Stimulated activated CD4-positive, alpha-beta T cell treated with anti-CD3 and anti-CD28 coated beads, Interleukin-1b, Interleukin-23, amount 100 ng/mL, for 1 hour (primary cell): ENCODE results near the gene RBM17.
"Not testable (repeated sequence)": the region's sequence is repeated elsewhere in the genome, so short reads cannot be mapped to it uniquely, and the experiment has no call there.

Source experiments
- DNase-seq, 2 donors: peaks; one replicate each; pipeline ENCODE4 v3.0.0-alpha.2; 2020; ENCODE audit warnings: low read depth in 2 of 2

The RBM17 gene, protein sequence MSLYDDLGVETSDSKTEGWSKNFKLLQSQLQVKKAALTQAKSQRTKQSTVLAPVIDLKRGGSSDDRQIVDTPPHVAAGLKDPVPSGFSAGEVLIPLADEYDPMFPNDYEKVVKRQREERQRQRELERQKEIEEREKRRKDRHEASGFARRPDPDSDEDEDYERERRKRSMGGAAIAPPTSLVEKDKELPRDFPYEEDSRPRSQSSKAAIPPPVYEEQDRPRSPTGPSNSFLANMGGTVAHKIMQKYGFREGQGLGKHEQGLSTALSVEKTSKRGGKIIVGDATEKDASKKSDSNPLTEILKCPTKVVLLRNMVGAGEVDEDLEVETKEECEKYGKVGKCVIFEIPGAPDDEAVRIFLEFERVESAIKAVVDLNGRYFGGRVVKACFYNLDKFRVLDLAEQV

DNA sequence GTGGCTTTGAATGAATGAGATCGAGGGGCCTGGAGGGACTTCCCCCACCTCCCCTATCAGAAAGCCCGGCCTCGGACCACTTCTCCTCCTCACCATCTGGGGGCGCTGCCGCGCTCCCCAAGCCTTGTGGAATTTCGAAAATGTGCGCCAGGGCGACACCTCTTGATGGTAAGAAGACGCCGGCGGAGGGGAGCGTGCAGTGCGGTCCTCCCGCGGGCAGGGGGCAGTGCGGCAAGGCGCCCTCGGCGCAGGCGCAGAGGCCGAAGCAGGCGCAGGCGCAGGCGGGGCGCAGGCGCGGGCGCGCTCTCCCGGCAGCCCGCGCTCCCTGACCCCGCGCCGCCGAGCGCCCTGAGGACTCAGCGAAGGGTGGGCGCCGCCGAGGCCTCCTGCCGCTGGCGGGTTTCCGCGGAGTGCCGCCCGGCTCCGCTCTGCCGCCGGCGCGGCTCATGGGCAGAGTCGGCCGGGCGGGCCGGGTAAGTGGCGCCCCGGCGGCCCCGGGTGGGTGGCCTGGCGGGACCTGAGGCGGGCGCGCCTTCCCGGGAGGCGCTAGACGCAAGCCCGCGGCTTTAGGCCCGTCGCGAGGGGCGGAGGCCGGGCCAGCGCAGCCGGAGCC is at the start of gene RBM17:
Gene RBM17, plus strand, starts transcription at position 314 of the 613 bp plus-strand sequence. CDS start 8,032 bp downstream, outside the sequence.
- DNase-seq, result peak; percentile 94 to 96

DNA sequence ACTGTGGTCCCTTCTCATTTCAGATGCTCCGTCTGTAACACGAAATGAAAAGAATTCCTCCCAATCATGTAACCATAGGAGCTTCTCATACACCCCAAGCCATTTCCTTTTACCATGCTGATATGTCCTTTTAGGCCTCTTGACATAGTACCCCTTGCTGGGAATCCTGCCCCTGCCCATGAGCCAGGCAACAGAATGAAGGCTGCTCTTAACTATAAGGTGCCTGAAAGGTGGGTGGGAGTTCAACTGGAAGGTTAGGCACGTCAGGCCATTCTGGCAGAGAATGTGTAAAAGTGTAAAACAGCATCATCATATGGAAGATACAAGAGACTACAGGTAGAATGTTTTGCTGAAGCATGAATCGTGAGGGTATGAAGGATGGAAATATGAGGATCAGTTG is 49.1 kb upstream of the RBM17 start:
- no peak for DNase-seq

DNA sequence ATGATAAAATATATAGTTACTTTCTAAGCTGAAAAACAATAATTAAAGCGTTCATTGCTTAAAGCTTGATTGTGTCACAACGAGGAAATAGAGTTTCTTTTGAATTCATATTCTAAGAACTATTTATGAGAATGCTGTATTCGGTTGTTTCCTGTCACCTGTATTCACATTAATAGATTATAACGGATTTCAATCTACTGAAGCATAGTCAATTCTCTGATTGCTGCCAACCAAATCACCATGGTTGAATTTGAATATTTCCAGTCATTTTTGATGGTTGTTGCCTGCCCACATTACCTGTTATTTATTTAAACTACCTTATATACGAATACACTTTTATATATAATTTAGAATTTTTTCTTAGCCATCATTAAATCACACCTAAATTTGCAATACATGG is 48.6 kb upstream of the RBM17 start:
- DNase-seq, result no peak

DNA sequence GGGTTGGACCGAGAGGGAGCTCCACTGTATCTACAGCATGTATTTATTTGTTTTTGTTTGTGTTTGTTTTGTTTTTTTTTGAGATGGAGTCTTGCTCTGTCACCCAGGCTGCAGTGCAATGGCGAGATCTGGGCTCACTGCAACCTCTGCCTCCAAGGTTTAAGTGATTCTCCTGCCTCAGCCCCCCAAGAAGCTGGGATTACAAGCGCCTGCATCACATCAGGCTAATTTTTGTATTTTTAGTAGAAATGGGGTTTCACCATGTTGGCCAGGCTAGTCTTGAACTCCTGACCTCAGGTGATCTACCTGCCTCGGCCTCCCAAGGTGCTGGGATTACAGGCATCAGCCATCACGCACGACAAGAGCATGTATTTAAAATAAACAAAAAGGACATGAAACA is 45.5 kb upstream of the RBM17 start:
- DNase-seq, result not testable (repeated sequence)

DNA sequence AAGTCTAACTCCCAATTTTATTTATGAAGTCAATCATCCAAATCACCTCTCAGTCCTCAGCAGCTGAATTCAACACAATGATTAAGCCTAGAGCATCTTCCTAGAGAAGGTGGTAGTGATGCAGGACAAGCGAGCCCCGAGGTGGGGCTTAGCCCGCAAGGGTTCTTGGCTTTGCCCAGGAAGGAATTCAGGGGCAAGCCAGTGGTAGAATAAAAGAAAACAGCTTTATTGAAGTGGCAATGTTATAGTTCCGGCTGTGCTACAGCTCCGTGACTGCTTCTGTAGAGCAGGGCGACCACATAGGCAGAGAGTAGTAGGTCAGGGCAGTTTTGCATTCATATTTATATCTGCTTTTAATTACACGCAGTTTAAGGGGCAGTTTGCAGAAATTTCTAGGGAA is 44.8 kb upstream of the RBM17 start:
- DNase-seq, result no peak

DNA sequence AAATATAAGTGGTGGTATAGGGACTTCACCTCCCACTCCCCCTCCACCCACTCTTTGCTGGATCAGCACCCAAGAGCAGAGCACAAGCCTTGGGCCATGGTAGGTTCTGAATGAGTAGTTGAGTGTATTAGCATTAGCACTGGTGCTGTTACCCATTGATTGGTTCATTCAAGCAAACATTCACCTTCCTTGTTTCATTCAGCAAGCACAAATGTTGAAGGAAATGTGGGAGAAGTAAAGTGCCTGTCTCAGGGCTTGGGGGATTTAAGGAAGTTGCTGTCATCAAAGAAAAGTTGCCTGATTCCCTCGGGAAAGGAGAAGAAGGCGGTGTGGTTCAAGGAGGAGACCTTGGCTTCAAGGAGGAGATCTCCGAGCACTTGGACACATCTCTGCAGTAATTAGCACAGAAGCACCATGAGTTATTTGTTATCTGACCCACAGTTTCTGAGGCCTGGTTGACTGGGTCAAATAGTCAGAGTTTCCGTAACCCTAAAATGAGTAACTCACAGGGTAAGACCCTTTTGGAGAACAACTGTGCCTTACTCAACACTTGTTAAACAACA is 44.0 kb upstream of the RBM17 start:
- DNase-seq, result no peak

DNA sequence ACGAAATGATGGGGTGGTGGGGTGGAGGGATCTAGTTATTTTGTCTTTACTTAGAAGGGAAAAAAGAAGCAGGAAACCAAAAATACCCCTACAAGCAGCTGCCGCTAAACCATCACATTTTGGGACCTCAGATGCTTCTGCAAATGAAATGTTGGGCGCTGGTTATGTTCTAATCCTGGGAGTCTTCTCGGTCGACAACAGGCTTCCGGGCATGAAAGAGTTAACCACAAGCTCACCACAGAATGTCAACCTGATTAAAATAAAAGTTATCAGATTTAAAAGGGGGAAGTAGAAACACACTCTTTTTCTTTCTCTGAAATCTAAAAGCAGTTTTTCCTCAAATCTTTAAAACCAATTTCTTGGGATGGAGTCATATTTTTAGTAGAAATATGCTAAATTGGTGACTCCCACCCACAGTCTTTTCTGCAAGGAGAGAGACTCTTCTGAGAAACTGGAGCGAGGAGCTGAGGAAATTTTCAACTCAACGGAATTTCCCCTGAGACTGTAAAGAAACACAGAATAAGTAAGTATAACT is 43.5 kb upstream of the RBM17 start:
- DNase-seq, result no peak

DNA sequence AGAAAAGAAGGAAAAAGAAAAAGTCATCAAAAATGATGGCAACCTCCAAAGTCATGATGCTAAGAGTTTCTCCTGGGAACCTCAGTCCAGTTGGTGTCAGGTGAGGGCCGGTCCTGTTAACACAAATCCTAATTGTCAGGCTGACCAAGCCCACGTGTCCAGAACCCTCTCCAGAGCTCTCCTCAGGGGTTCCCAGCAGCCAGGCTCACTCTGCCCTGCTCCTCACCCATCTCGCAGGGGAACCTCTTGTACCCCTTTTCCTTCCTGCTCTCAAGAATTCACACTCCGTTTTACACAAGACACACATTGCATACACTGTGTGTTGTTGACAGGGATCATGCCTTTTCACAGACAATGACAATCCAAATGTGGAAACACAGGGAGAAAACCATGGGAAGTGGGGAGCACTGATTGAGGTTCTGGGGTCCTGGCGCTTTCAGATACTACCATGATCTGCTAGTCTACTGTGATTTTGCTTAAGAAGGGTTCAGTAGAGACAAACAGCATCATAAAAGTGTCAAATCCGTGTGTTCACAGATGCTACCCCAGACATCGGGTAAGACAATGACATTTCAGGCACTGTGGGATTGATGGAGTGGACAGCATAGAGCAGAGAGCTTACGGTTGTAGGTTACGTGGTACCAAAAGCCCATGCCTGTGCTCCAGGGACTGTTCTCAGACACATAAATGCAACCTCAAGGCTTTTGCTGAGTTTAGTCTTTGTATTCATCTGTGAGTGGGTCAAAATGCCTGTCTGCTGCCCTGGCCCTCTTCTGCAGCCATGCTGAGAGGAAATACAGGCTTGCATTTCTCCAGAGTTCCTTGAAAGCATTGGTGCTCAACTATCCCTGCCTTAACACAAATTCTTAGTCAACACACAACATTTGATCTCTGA is 42.7 kb upstream of the RBM17 start:
- DNase-seq, result no peak

DNA sequence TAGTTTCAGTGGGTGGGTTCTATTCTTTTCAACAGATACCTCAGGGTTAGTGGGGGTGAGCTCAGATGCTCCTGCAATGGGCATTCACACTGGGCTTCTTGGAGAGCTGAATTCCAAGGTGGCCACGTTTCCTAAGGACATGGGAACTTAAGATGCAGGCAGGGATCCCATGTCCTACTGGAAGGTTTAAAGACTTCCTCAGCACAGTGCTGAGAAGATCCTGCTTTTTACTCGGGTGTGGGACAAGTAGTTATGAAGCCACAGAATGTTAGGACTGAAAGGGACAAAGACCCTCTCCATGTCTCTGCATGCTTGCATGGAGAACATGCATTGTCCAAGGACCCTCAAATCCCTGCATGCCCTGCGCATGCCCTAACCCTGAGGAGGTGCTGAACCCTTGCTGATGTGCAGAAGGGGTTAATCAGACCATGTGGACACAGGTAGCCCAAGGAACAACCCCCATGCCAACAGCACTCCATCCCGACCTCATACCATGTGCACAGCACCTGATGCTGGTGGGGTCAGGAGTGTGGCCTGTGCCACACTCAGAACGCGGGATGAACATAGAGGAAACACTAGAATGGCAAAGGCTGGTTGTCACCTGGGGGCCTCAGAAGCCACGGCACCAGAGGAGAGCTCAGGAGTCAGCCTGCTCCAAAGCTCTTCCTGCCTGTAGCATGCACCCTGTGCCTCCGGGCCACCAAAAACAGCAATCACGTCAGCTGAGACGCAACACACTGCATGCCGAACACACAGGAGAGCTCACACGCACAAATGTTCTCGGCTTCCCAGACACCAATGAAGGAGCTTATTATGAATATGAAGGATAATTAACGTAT is 41.8 kb upstream of the RBM17 start:
- no peak for DNase-seq

DNA sequence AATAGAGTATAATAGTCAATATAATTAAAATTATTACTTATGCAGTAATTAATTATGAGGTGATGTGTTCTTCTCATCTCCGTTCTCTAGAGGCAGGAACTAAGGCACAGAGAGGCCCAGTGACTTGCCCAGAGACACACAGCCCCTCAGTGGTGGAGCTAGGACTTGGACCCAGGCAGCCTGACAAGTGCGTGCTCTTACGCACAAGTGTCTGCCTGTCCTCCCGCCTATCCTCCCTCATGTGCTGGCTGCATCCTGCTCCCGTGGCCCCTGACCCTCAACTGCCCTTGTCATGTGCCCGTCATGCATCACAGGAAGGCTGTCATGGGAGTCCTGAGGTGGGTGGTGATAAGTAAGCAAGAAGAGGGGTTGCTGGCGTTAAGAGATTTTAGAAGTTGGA is 41.0 kb upstream of the RBM17 start:
- DNase-seq, result no peak

DNA sequence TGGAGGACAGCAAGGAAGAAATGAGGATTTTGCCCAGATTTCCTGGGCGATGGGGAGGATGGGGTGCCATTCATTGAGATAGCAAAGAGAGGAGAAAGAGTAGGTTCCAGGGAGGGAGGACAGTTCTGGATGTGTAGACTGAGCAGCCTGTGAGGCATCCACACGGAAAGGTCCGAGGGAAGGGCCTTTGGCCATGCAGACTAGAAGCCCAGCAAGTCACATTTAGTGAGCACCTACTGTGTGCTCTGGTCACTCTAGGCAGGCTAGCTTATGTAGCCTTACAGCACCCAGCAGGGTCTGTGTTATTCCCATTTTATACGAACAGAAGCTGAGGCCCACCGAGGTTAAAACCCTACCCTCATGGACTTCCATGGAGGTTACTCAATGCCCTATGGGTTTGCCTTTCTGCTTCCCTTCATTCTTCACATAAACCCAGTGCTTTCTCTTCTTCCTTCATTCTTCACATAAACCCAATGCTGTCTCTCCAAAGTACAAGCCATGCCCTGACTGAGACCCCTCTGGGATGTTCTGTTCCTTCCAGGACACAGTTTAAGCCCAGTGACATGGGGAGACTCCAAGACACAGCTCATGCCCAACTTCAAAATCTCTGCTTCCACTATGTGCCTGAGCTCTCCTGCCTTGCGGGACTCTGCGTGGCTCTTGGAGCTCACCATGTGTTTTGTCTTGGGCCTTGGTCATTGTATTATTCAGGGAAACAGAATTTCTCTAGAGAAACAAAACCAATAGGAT is 40.4 kb upstream of the RBM17 start:
- no peak for DNase-seq

DNA sequence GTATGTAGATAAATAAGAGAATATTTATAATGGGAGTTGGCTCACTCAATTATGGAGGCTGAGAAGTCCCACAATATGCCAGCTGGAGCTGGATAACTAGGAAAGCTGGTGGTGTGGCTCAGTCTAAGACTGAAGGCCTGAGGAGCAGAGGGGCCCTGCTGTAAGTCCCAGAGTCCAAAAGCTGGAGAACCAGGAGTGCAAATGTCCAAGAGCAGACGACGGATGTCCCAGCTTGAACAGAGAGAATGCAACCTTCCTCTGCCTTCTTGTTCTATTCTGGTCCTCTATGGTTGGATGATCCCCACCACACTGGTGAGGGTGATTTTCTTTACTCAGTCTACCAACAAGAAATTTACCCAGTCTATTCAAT is 39.8 kb upstream of the RBM17 start:
- no peak for DNase-seq

DNA sequence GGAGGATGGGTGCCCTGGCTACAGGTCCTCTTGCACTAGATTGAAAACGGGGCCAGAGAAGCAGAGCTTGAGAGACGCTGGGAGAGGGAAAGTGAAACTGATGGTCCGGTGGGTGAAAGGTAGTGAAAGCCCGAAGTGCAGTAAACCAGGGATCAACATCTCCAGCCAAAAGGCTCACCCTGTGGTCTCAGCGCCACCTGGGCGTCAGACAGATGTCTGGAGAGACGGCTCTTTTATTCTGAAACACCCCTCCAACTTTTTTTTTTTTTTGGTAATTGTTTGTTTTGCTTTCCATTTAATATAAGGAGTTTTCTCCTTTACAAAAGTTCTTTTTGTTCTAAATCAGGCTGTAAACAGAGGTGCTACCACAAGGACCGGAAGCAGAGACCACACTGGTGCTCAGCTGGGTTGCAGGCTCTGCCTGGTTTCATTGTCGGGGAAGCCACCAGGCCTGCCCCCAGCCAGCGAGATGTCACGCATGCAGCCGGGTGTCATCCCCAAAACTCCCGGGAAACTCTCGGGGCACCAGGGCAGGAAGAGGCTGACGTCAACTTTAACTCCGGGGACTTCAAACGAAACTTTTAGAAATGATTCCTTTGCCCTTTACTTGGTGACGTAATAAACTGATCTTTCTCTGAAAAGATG is 37.9 kb upstream of the RBM17 start:
- DNase-seq, result peak; percentile 62 to 70

DNA sequence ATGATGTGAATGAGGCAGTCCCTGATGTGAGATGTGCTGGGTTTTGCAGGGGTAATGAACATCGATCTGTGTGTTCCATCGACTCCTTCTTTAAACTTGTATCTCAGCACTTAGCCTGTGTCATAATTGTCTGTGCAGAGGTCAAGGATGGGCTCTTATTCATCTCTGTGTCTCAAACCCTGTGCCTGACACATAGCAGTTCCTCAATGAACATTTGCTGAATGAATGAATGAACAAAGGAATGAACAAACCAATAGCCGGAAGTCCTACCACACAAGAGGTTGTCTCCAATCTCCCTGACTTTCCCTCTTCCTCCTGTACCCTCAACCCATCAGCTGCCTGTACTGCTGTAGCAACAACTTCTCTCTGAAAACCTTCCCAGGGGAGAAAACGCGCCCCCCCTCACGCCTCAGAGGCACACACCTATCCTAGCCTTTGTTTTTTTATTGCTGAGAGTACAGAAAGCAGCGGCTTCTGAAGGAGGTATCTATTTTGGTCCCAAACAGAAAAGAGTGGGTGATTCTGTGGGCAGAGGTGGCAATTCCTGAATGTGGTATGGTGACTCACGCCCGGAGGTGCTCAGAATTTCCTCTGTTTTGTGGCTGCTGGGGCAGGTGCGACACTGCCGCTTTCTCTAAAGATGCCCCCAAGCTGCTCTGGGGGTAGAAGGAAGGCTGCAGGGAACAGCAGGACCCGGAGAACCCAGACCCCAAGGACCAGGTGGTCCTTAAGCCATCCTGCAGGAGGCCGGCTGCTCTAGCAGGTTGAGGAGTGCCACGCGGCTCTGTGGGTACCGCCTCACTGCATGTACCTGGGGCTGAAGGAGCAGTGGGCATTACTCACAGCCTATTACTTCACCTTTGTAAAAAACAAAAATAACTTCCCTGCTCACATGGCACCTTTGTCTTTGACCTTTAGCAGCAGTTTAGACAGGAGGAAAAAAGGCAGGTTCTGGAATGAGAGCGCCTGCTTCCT is 36.3 kb upstream of the RBM17 start:
- DNase-seq, result peak in 1 of 2 donors; percentile 45

DNA sequence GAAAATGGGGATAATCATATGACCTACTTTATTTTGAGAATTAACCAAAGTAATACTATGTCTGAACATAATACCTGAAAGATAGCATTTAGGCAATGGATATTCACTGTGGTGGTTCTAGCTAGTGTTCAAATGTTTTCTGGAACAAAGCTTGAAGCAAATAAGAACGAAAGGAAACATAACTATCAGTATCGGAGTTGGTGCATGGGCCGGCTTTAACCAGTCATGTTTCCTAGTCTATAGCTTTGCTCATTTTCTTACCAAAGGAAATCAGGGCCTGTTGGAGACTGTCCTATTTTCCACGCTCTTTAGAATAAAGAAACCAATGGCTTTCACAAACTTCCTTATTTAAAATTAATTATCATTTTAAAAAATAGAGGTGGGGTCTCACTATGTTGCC is 35.5 kb upstream of the RBM17 start:
- DNase-seq, result no peak

DNA sequence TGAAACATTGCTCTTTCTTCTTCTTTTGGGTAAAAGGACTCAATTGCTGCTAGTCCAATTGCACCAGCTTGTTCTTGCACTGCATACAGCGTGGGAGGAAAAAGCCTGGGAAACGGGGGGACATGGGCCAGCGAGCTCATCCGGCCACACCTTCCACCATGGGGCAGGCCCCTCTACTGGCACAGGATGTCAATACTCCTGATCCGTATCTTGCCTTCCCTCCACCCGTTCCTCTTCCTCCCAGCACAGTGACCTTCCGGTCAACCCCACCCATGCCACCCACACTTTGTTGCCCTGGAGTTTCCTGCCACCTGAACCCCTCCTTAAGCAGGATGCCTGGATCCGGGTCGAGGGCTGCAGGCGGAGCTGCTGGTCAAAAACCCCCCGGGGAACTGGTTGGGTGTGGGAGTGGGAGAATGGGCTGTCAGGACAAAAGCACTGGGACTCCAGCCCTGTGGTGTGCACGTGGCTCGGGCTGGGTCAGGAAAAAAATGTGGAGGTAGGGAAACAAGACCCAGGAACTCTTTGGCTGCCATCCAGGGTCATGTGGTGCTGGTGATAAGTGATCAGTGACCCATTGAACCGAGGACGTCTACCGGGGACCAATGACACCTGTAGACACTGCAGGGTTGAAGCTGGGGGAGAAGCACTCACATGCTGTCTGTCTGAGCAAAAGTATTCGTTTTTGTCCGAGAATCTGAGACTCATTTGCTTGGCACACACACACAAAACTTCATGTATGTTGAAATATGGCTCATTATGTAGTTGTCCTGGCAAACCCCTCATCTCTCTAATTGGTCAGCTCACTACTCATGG is 34.8 kb upstream of the RBM17 start:
- no peak for DNase-seq

DNA sequence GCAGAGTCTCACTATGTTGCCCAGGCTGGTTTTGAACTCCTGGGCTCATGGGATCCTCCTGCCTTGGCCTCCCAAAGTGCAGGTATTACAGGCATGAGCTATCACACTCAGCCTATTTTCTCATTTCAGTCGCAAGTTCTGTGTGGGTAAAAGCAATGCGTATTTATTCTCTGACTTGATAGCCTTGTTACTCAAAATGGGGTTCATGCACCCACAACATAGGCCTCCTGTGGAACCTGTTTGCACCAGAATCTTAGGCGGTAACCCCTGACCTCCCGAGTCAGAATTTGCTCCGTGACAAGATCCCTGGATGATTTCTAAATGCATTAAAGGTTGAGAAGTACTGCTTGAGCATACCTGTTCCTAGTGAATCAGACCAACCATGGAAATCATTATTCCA is 34.0 kb upstream of the RBM17 start:
- DNase-seq, result no peak

DNA sequence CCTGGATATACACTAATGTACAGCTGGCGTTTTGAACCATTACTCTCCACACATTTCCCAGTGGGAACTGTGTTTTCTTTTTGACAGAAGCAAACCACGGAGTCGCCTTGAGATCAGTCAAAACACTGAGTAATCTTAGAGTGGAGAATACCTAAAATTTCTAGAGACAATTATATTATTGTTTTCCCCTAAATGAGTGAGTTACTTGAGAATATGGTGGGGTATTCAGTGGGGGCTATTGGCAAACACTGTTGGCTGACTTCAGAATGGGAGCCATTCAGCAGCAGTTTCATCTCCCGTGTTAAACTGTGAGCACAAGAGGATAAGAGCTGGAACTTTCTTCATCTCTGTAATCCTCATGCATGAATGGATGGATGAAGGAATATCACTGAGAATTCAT is 32.9 kb upstream of the RBM17 start:
- no peak for DNase-seq
